Endothelial cell of umbilical vein (primary cell): Measurements from ENCODE around the gene LRTM2. TPM values are rescaled to one million over a fixed set of nuclear protein-coding genes. Genes with fewer than 3 reads are reported as not detected.

ENCODE experiments used
- BruUV-seq: library from RNA; stranded (reverse); fragments of 400-500 nt; replicated peaks from 2 replicates; lab custom pipeline; 2021; lab: Mats Ljungman, UMichigan
- CTCF ChIA-PET: fragments of 300-600, 350-600 bp; sonication (Branson Sonifier 250); formaldehyde crosslinking; loops from one replicate; lab custom pipeline; 2021; ENCODE audit warnings: antibody characterized with exemption, inconsistent platforms; lab: Charles Lee
- POLR2A ChIA-PET: fragments of 300-600, 350-600 bp; sonication (Branson Sonifier 250); formaldehyde crosslinking; loops from one replicate; lab custom pipeline; 2021; ENCODE audit warnings: antibody characterized with exemption, inconsistent platforms; lab: Charles Lee
- DNase-seq: peaks from one replicate; pipeline ENCODE4 v3.0.0-alpha.2; 2011; ENCODE audit warnings: low read depth, low spot score
- FAIRE-seq: peaks from 2 replicates; lab custom pipeline; 2011; peaks lifted over from hg19 to GRCh38; lab: Jason Lieb, UNC
- H2AFZ ChIP-seq: 2 replicates; pipeline ENCODE4 v1.6.0; 2012; ENCODE audit warnings: low read depth, low read length, control low read depth, inconsistent platforms
- H3K27ac ChIP-seq: 2 replicates; pipeline ENCODE4 v1.5.1; 2011; ENCODE audit warnings: low read depth, mild to moderate bottlenecking, control low read depth, low read length, moderate library complexity; ENCODE audit not compliant: insufficient read depth
- H3K27me3 ChIP-seq, 2 experiments: 2 replicates each; pipeline versions ENCODE4 v1.6.0 to v1.6.1; 2011; ENCODE audit warnings: low read length in 2 of 2, mixed read lengths in 1 of 2; ENCODE audit not compliant: control insufficient read depth in 2 of 2, insufficient read depth in 2 of 2
- H3K36me3 ChIP-seq, 2 experiments: 2 replicates in 1 of 2; 3 replicates in 1 of 2; pipeline ENCODE4 v1.5.1; 2011; ENCODE audit warnings: low read length in 2 of 2, mild to moderate bottlenecking in 1 of 2, moderate library complexity in 1 of 2; ENCODE audit not compliant: control insufficient read depth in 2 of 2, insufficient read depth in 2 of 2; ENCODE audit errors: extremely low read depth in 1 of 2
- H3K4me1 ChIP-seq: 3 replicates; pipeline ENCODE4 v1.5.1; 2011; ENCODE audit warnings: mild to moderate bottlenecking, low read length; ENCODE audit not compliant: control insufficient read depth, insufficient read depth; ENCODE audit errors: extremely low read depth
- H3K4me2 ChIP-seq: 2 replicates; pipeline ENCODE4 v1.6.1; 2011; ENCODE audit warnings: low read length, control low read depth, mixed read lengths; ENCODE audit not compliant: insufficient read depth
- H3K4me3 ChIP-seq, 3 experiments: fragments of 200-600 bp in 1 of 3; sonication (generic), shearing (Covaris generic) in 1 of 3; replicated peaks in 1 of 3; 2 replicates each; pipeline ENCODE4 v1.5.1; 2011 to 2016; ENCODE audit warnings: control low read depth in 3 of 3, low read length in 3 of 3, mild to moderate bottlenecking in 2 of 3, inconsistent platforms in 1 of 3, low read depth in 1 of 3, moderate library complexity in 1 of 3; ENCODE audit not compliant: insufficient read depth in 1 of 3
- H3K79me2 ChIP-seq: 2 replicates; pipeline ENCODE4 v1.6.0; 2012; ENCODE audit warnings: low read length, inconsistent platforms; ENCODE audit not compliant: control insufficient read depth, insufficient read depth
- H3K9ac ChIP-seq: replicated peaks from 2 replicates; pipeline ENCODE3; 2011; ENCODE audit warnings: low read length, control low read depth; ENCODE audit not compliant: insufficient read depth; ENCODE audit errors: extremely low read depth
- H3K9me1 ChIP-seq: replicated peaks from 3 replicates; pipeline ENCODE4 v1.6.0; 2011; ENCODE audit warnings: mild to moderate bottlenecking, low read length; ENCODE audit not compliant: control insufficient read depth, insufficient read depth; ENCODE audit errors: extremely low read depth
- H3K9me3 ChIP-seq: replicated peaks from 2 replicates; pipeline ENCODE4 v1.5.1; 2012; ENCODE audit warnings: low read length, inconsistent platforms; ENCODE audit not compliant: control insufficient read depth, insufficient read depth
- H4K20me1 ChIP-seq: replicated peaks from 2 replicates; pipeline ENCODE3; 2011; ENCODE audit warnings: mild to moderate bottlenecking, low read length; ENCODE audit not compliant: control insufficient read depth, insufficient read depth; ENCODE audit errors: extremely low read depth
- CTCF ChIP-seq, 2 donors: IDR thresholded peaks; 1 replicate in 1 of 2; 2 replicates in 1 of 2; pipeline ENCODE4 v1.5.1; 2011; ENCODE audit warnings: low read length in 2 of 2, mild to moderate bottlenecking in 2 of 2, moderate library complexity in 2 of 2, control low read depth in 1 of 2, inconsistent platforms in 1 of 2, low read depth in 1 of 2; ENCODE audit not compliant: insufficient read depth in 1 of 2; ENCODE audit errors: extremely low read depth in 1 of 2
- EZH2 ChIP-seq: IDR thresholded peaks from 2 replicates; pipeline ENCODE4 v1.6.1; 2012; ENCODE audit warnings: borderline replicate concordance, low read depth, mild to moderate bottlenecking, moderate library complexity, low read length, inconsistent platforms; ENCODE audit not compliant: severe bottlenecking
- FOS ChIP-seq: IDR thresholded peaks from 2 replicates; pipeline ENCODE4 v1.6.1; 2011; ENCODE audit warnings: mild to moderate bottlenecking, low read length, moderate library complexity, borderline replicate concordance; ENCODE audit not compliant: insufficient read depth
- GATA2 ChIP-seq: IDR thresholded peaks from 2 replicates; pipeline ENCODE4 v1.7.0; 2011; ENCODE audit warnings: low read depth, mild to moderate bottlenecking, moderate library complexity, mixed read lengths, low read length; ENCODE audit not compliant: insufficient read length, insufficient read depth
- JUN ChIP-seq: IDR thresholded peaks from 2 replicates; pipeline ENCODE4 v1.6.1; 2011; ENCODE audit warnings: borderline replicate concordance, low read depth; ENCODE audit not compliant: insufficient read length, insufficient read depth
- MAX ChIP-seq: IDR thresholded peaks from 2 replicates; pipeline ENCODE4 v1.6.1; 2011; ENCODE audit not compliant: insufficient read depth, insufficient read length
- MYC ChIP-seq: IDR thresholded peaks from one replicate; pipeline ENCODE4 v1.6.1; 2011; ENCODE audit warnings: mild to moderate bottlenecking, low read depth, low read length
- POLR2A ChIP-seq: IDR thresholded peaks from 2 replicates; pipeline ENCODE4 v1.6.1; 2012; ENCODE audit warnings: low read depth, mild to moderate bottlenecking, control low read depth, low read length
- POLR2AphosphoS5 ChIP-seq: IDR thresholded peaks from 2 replicates; pipeline ENCODE4 v1.6.1; 2012; ENCODE audit warnings: low read depth, mild to moderate bottlenecking, control low read depth, low read length, moderate library complexity; ENCODE audit not compliant: insufficient read depth
- dilution Hi-C: fragments of 300-500 bp; cut with MboI; formaldehyde crosslinking; loops from one replicate; pipeline ENCODE4 v1.15.0; 2019; ENCODE audit warnings: low sequenced_read_pairs; ENCODE audit not compliant: extremely low pct_ligation_motif_present
- intact Hi-C: fragments of 100-400 bp; cut with micrococcal nuclease; formaldehyde crosslinking; loops from one replicate; pipeline ENCODE4 v1.10.0; 2022
- polyA plus RNA-seq, 4 experiments: library from polyadenylated mRNA; depleted of rRNA in 3 of 4; stranded (reverse) in 3 of 4; unstranded in 1 of 4; fragments of >200 nt; gene quantifications; 2 replicates each; pipeline versions ENCODE4 v1.2.1 to v1.2.3, GENCODE V29; 2011 to 2012; ENCODE audit warnings: missing spikeins in 1 of 4
- total RNA-seq: library from RNA; stranded (reverse); gene quantifications from 2 replicates; pipeline ENCODE4 v1.2.3, GENCODE V29; 2021

The LRTM2 gene
- total and polyA plus RNA-seq, 2 donors (not counting 3 experiments of a cell fraction or from before 2014, with no cell fraction given), result not detected

GRCh38 chr12:1826401-1826800, 6.0 kb downstream of the LRTM2 start:
- CTCF ChIA-PET, result interaction anchor here (1.2 kb wide), 1 partner anchor 114 kb away, joined by 3 read pairs; no protein-coding TSS in a partner anchor
- FAIRE-seq (no peak), DNase-seq (no peak)
- Histone ChIP-seq H3K4me1 (no peaks in the 10 kb centered on the region), H3K79me2 (no peaks in the 10 kb centered on the region), H3K4me3 (no peak overlapping the region), H3K27ac (no peak overlapping the region), H3K36me3 (no peaks in the 10 kb centered on the region), H4K20me1 (no peaks in the 10 kb centered on the region), H3K9me3 (no peaks in the 10 kb centered on the region), H3K4me2 (no peak overlapping the region), H2AFZ (no peak overlapping the region), H3K9ac (no peak overlapping the region), H3K27me3 (peaks cover 10 to 13% of the 10 kb centered on the region in 2 experiments), H3K9me1 (no peaks in the 10 kb centered on the region)
- BruUV-seq, result no TSS peak
- TF ChIP-seq POLR2AphosphoS5, result no peak
- TF ChIP-seq JUN, result no peak
- dilution Hi-C loops, result no loop called here
- intact Hi-C loops, result no loop called here
- POLR2A ChIA-PET, result no interaction called here

GRCh38 chr12:1826867-1827705, 6.7 kb downstream of the LRTM2 start:
- no peak for TF ChIP-seq MAX
- TF ChIP-seq GATA2, result no peak
- TF ChIP-seq MYC, result no peak
- no peak for TF ChIP-seq EZH2
- TF ChIP-seq POLR2A, result no peak
- no peak for TF ChIP-seq CTCF (IDR thresholded peaks at IDR 0.05; ENCODE audit: extremely low read depth in 1 of 2, insufficient read depth in 1 of 2, low read depth in 1 of 2, low read length in 2 of 2)
- TF ChIP-seq POLR2AphosphoS5, result no peak
- no peak for TF ChIP-seq JUN
- no peak for TF ChIP-seq FOS
- H3K9me3 ChIP-seq, result no peaks in the 10 kb centered on the region
- H4K20me1 ChIP-seq, result no peaks in the 10 kb centered on the region
- intact Hi-C loops (no loop called here), dilution Hi-C loops (no loop called here)
- ChIA-PET POLR2A (no interaction called here), CTCF (interaction anchor here (0.7 kb wide), 1 partner anchor 193 kb away, joined by 3 read pairs; no protein-coding TSS in a partner anchor)
- H2AFZ ChIP-seq, result no peak overlapping the region
- H3K4me3 ChIP-seq, result no peak overlapping the region
- no peaks in the 10 kb centered on the region for H3K79me2 ChIP-seq
- no peak overlapping the region for H3K4me2 ChIP-seq
- FAIRE-seq (no peak), DNase-seq (no peak)
- H3K9me1 ChIP-seq, result no peaks in the 10 kb centered on the region
- H3K9ac ChIP-seq, result no peak overlapping the region
- BruUV-seq, result no TSS peak
- H3K27ac ChIP-seq, result no peak overlapping the region
- H3K4me1 ChIP-seq, result no peaks in the 10 kb centered on the region
- peaks cover 6 to 7% of the 10 kb centered on the region in 2 experiments for H3K27me3 ChIP-seq
- no peaks in the 10 kb centered on the region for H3K36me3 ChIP-seq
